ENCODE results near the gene SLC35B2. TPM values are rescaled to one million over a fixed set of nuclear protein-coding genes. Genes with fewer than 3 reads are reported as not detected.

Gene SLC35B2
- total RNA-seq, 1 experiment from 2014 or later = 44.6 TPM

- Mint-ChIP-seq H3K27ac (ENCODE audit: unreplicated experiment) (no peak overlapping the region), H3K4me1 (ENCODE audit: low read depth, unreplicated experiment) (no peaks in the 10 kb centered on the region), H3K4me3 (ENCODE audit: unreplicated experiment) (peak overlapping the region; percentile 13), H3K36me3 (ENCODE audit: insufficient read depth, unreplicated experiment) (no peaks in the 10 kb centered on the region), H3K27me3 (ENCODE audit: insufficient read depth, unreplicated experiment) (peaks cover 18% of the 10 kb centered on the region), H3K9me3 (ENCODE audit: unreplicated experiment) (no peaks in the 10 kb centered on the region)
- no peak overlapping the region for H3K4me3 ChIP-seq (ENCODE audit: low read depth, low read length)
- BruUV-seq (replicated peaks) = no TSS peak
- no peak for TF ChIP-seq CTCF (IDR thresholded peaks at IDR 0.05; ENCODE audit: insufficient read depth in 1 of 2, low read depth in 1 of 2, low read length in 1 of 2, severe bottlenecking in 1 of 2, unreplicated experiment in 1 of 2)
- DNase-seq = no peak
- POLR2A ChIA-PET = no interaction called here
- H3K9me3 ChIP-seq = no peaks in the 10 kb centered on the region
- intact Hi-C loops (cut with micrococcal nuclease; ENCODE audit: unreplicated experiment) = no loop called here
- H3K36me3 ChIP-seq (ENCODE audit: control insufficient read depth, insufficient read depth, low read length) = no peaks in the 10 kb centered on the region
- H3K27me3 ChIP-seq (replicated peaks; ENCODE audit: control insufficient read depth, insufficient read depth, low read length) = peaks cover 6% of the 10 kb centered on the region
- peaks cover 6% of the 10 kb centered on the region; the same call in 1 of the 2 replicates for H3K4me1 ChIP-seq
- CTCF ChIA-PET = interaction anchor here (0.7 to 1.2 kb wide), 2 partner anchors 41 to 1164 kb away, joined by 4 read pairs; no protein-coding TSS in a partner anchor
Observed at GRCh38 chr6:44271406-44271723, 14.0 kb upstream of the SLC35B2 start.

GRCh38 chr6:44270526-44271405 is 13.4 kb upstream of the SLC35B2 start:
- POLR2A ChIA-PET = interaction anchor here (0.6 kb wide), 1 partner anchor 51 kb away, joined by 3 read pairs; no protein-coding TSS in a partner anchor
- peak in 1 of 2 experiments; percentile 47 for DNase-seq
- peaks cover 2% of the 10 kb centered on the region for H3K36me3 Mint-ChIP-seq (ENCODE audit: insufficient read depth, unreplicated experiment)
- H3K9me3 ChIP-seq = no peaks in the 10 kb centered on the region
- H3K4me1 Mint-ChIP-seq (ENCODE audit: low read depth, unreplicated experiment) = no peaks in the 10 kb centered on the region
- intact Hi-C loops (cut with micrococcal nuclease; ENCODE audit: unreplicated experiment) = no loop called here
- no TSS peak for BruUV-seq (replicated peaks)
- no peak overlapping the region for H3K27ac Mint-ChIP-seq (ENCODE audit: unreplicated experiment)
- H3K9me3 Mint-ChIP-seq (ENCODE audit: unreplicated experiment) = no peaks in the 10 kb centered on the region
- peaks cover 18% of the 10 kb centered on the region for H3K27me3 Mint-ChIP-seq (ENCODE audit: insufficient read depth, unreplicated experiment)
- H3K4me1 ChIP-seq = peaks cover 6% of the 10 kb centered on the region; the same call in 1 of the 2 replicates
- H3K4me3 Mint-ChIP-seq (ENCODE audit: unreplicated experiment) = peak overlapping the region; percentile 71
- H3K27me3 ChIP-seq (replicated peaks; ENCODE audit: control insufficient read depth, insufficient read depth, low read length) = peaks cover 6% of the 10 kb centered on the region
- TF ChIP-seq CTCF (IDR thresholded peaks at IDR 0.05; ENCODE audit: insufficient read depth in 1 of 2, low read depth in 1 of 2, low read length in 1 of 2, severe bottlenecking in 1 of 2, unreplicated experiment in 1 of 2) = no peak
- H3K4me3 ChIP-seq (ENCODE audit: low read depth, low read length) = peak overlapping the region; percentile 41
- H3K36me3 ChIP-seq (ENCODE audit: control insufficient read depth, insufficient read depth, low read length) = no peaks in the 10 kb centered on the region
- CTCF ChIA-PET = interaction anchor here (1.0 to 3.2 kb wide), 4 partner anchors 15 to 65 kb away, joined by 3 to 18 read pairs (median 4); partner anchors contain the start of genes AARS2 and SLC35B2

GRCh38 chr6:44269921-44270525 is 12.7 kb upstream of the SLC35B2 start, which contains the start of gene TMEM151B:
Gene TMEM151B, plus strand, starts transcription at chr6:44270450. Its CDS starts 293 bp downstream, at chr6:44270743.
- H3K4me1 Mint-ChIP-seq (ENCODE audit: low read depth, unreplicated experiment) = no peaks in the 10 kb centered on the region
- TF ChIP-seq CTCF (IDR thresholded peaks at IDR 0.05; ENCODE audit: insufficient read depth in 1 of 2, low read depth in 1 of 2, low read length in 1 of 2, severe bottlenecking in 1 of 2, unreplicated experiment in 1 of 2) = no peak
- peaks cover 18% of the 10 kb centered on the region for H3K27me3 Mint-ChIP-seq (ENCODE audit: insufficient read depth, unreplicated experiment)
- no peak for DNase-seq
- H3K4me3 Mint-ChIP-seq (ENCODE audit: unreplicated experiment) = peak within 1 kb of the TSS; percentile 71
- H3K4me1 ChIP-seq = peaks cover 6% of the 10 kb centered on the region; the same call in 1 of the 2 replicates
- H3K27me3 ChIP-seq (replicated peaks; ENCODE audit: control insufficient read depth, insufficient read depth, low read length) = peaks cover 6% of the 10 kb centered on the region
- peaks cover 9% of the 10 kb centered on the region for H3K36me3 Mint-ChIP-seq (ENCODE audit: insufficient read depth, unreplicated experiment)
- H3K9me3 ChIP-seq = no peaks in the 10 kb centered on the region
- peak within 1 kb of the TSS; percentile 41 for H3K4me3 ChIP-seq (ENCODE audit: low read depth, low read length)
- H3K36me3 ChIP-seq (ENCODE audit: control insufficient read depth, insufficient read depth, low read length) = no peaks in the 10 kb centered on the region
- BruUV-seq (replicated peaks) = no TSS peak
- CTCF ChIA-PET = interaction anchor here (1.0 to 3.7 kb wide), 5 partner anchors 14 to 69 kb away, joined by 3 to 23 read pairs (median 5); partner anchors contain the start of genes AARS2 and SLC35B2
- intact Hi-C loops (cut with micrococcal nuclease; ENCODE audit: unreplicated experiment) = no loop called here
- POLR2A ChIA-PET = no interaction called here
- H3K27ac Mint-ChIP-seq (ENCODE audit: unreplicated experiment) = no peak within 1 kb of the TSS
- no peaks in the 10 kb centered on the region for H3K9me3 Mint-ChIP-seq (ENCODE audit: unreplicated experiment)
